Fibroblast of the conjunctiva (primary cell): ENCODE data around the gene GGT6.
A peak's percentile ranks its signal among the peaks of the same experiment; 100 is the strongest.
"Not testable (repeated sequence)": the region's sequence is repeated elsewhere in the genome, so short reads cannot be mapped to it uniquely, and the experiment has no call there.

Experiments used
- DNase-seq: peaks from one replicate; pipeline ENCODE4 v3.0.0-alpha.2; 2010; ENCODE audit warnings: low read depth

Gene GGT6, protein sequence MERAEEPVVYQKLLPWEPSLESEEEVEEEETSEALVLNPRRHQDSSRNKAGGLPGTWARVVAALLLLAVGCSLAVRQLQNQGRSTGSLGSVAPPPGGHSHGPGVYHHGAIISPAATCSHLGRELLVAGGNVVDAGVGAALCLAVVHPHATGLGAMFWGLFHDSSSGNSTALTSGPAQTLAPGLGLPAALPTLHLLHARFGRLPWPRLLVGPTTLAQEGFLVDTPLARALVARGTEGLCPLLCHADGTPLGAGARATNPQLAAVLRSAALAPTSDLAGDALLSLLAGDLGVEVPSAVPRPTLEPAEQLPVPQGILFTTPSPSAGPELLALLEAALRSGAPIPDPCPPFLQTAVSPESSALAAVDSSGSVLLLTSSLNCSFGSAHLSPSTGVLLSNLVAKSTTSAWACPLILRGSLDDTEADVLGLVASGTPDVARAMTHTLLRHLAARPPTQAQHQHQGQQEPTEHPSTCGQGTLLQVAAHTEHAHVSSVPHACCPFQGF

DNA sequence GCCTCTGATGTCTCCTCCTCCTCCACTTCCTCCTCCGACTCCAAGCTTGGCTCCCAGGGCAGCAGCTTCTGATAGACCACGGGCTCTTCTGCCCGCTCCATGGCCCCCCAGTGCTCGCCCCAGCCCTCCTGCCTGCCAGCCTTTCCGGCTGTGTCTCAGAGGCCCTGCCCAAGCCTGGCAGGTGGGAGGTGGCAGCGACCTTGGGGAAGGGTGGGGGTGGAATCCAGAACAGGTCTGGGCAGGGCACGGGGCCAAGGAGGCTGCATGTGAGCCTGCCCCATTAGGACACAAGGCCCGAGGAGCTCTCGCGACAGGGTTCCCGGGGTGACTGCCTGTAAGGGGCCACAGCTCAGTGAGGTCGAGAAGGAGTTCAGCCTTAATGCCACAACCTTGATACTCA lies at the start of gene GGT6:
GGT6 (minus strand) TSS at position 157 of the 400 bp plus-strand sequence; CDS start at position 101, 56 bp downstream.
- DNase-seq, result no peak

DNA sequence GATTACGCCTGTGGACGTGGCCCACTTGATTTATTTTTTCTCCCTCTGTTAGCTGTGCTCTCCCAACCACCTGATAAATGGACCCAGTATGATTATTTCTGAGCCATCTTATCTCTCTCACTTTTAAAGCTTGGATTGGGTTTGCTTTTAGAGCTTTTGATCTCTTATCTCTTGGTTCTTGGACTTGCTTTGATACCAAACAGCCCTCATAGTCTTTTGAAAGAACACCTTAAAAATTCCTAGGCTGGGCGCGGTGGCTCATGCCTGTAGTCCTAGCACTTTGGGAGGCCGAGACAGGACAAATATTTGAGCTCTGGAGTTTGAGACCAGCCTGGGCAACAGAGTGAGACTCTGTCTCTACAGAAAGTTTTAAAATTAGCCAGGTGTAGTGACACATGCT lies 49.8 kb upstream of the GGT6 start:
- no peak for DNase-seq

DNA sequence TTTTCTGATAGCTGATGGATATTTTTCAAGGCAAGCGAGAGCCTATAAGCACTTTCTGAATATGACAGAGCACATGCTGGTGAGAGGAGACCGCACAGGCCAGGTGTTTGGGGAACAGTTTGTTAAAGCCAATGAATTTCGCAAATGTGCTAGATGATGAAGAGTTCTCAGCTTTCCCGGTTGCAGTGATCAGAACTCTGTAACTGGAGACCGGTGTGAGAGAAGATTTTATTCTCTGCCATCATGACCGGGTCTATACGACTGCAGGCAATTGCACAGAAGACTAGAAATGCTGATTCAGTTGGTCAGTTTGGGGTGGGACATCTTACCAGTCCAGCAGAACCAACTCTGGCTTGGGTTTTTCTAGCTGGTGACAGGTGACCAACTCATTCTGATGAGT lies 49.4 kb upstream of the GGT6 start:
- no peak for DNase-seq

DNA sequence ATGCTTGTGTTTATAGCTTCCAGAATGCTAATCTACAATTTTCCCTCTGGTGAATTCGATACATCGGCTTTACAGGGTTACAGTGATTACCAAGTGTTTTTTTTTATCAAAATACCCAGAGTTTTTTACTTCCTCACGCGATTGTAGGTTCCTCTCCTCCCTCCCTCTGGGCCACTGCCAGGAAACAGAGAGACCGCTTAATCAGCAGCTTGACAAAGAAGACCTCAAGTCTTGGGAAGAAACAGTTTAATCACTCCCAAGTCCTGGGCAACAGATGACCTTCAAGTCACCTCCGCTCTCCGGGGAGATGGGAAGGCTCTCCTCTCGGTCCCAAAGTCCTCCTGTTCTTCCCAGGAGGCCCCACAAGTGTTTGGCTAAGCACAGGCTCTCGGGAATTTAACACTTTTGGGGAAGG lies 47.4 kb upstream of the GGT6 start:
- no peak for DNase-seq

DNA sequence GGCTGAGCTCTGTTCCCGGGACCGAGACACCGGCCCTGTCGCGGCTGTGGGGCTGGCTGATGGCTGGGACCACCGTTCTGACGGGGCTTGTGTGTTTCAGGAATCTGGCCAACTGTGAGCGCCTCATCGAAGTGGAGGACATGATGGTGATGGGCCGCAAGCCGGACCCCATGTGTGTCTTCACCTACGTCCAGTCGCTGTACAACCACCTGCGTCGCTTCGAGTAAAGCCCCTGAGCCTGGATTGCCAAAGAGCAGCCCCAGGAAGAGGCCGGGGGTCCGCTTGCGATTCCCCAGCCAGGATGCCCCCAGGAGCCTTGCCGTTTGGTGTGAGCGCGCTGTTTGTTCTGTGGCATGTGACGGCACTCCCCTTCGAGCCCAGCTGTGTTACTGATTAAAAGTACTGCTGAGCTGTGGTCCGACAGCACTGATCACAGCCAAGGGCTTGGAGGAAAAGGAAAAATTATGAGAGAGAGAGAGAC lies 46.9 kb upstream of the GGT6 start:
- DNase-seq, result no peak

DNA sequence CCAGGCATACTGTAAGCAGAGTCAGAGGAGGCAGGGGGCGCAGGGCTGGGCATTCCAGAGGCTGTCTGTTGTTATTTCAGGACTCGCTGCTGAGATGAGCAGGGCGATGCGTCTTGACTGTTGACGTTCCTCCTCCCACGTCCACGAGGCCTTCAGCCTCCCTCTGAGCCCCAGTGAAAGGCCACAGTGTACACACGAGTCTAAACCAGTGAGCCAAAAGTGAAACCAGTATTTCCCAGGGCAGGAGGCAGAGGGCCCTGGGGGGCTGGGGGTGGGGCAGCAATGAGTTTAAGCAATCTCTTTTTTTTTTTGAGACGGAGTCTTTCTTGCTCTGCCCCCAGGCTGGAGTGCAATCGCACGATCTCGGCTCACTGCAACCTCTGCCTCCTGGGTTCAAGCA lies 45.4 kb upstream of the GGT6 start:
- no peak for DNase-seq

DNA sequence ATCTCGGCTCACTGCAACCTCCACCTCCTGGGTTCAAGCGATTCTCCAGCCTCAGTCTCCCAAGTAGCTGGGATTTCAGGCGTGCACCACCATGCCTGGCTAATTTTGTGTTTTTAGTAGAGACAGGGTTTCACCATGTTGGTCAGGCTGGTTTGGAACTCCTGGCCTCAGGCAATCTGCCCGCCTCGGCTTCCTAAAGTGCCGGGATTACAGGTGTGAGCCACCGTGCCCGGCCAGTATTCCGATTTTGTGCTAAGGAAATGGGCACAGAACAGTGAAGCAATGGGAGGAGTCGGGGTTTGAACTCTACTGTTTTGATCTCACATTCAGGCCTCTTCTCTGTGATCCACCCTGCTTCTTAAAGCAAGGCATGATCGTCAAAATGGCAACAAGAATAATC lies 44.4 kb upstream of the GGT6 start:
- DNase-seq, result not testable (repeated sequence)

DNA sequence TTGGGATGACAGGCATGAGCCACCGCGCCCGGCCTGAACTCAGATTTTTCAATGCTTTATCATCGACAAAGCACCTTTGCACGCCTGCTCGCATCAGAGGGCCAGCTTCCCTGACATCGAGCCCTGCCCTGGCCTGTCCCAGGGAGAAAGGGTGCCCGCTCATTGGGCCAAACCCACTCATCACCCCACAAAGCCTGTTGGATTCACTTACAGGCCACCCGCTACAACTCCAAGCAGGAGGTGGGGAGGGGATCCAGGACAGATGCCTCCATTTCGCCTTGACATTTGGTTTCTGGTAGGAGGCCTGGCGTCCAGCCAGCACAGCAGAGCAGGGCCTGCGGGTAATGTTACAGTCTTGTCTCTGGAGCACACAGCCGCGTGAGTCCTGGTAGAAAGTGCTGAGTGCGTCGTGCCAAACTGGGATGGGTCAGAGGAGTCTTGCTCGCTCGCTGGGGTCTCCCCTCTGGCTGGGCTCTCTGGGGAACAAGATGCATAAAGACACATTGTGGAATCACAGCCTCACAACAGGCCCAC lies 43.8 kb upstream of the GGT6 start:
- peak; percentile 70 for DNase-seq

DNA sequence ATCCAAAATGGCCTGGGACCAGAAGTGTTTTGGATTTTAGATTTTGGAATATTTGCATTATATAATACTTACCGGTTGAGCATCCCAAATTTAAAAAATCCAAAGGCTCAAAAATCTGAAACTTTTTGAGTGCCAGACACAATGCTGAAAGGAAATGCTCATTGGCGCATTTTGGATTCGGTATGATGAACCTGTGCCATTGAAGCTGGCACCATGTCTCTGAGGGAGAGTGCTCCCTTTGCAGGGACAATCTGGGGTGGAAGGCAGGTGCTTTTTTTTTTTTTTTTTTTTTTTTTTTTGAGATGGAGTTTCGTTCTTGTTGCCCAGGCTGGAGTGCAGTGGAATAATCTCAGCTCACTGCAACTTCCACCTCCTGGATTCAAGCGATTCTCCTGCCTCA lies 41.7 kb upstream of the GGT6 start:
- no peak for DNase-seq

DNA sequence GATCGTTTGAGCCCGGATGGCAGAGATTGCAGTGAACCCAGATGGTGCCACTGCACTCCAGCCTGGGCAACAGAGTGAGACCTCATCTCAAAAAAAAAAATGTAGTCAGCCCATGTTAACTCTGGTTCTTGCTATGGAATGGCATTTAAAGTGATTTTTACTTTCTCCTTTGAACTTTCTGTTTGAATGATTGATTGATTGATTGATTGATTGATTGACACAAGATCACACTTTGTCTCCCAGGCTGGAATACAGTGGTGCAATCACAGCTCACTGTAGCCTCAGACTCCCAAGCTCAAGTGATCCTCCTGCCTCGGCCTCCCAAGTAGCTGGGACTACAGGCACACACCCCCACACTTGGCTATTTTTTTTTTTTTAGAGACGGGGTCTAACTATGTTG lies 40.9 kb upstream of the GGT6 start:
- DNase-seq, result no peak

DNA sequence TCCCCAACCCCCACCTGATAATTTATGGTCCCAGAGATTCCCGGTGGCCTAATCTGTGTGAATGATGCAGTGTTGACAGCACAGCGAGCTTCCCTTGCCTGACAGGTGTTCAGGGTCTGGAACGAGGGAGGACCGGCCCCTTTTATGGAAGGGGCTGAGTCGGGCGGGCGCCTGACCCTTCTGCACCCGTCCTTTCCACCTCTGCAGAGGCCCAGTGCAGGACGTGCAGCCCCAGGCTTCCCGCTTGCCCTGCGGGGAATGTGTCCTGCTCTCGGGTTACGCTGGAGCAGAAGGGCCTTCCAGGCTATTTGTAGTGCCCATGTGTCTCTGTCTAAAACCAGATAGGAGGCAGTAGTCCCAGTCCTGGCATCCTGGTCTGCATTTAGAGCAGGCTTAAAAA lies 40.2 kb upstream of the GGT6 start:
- no peak for DNase-seq

DNA sequence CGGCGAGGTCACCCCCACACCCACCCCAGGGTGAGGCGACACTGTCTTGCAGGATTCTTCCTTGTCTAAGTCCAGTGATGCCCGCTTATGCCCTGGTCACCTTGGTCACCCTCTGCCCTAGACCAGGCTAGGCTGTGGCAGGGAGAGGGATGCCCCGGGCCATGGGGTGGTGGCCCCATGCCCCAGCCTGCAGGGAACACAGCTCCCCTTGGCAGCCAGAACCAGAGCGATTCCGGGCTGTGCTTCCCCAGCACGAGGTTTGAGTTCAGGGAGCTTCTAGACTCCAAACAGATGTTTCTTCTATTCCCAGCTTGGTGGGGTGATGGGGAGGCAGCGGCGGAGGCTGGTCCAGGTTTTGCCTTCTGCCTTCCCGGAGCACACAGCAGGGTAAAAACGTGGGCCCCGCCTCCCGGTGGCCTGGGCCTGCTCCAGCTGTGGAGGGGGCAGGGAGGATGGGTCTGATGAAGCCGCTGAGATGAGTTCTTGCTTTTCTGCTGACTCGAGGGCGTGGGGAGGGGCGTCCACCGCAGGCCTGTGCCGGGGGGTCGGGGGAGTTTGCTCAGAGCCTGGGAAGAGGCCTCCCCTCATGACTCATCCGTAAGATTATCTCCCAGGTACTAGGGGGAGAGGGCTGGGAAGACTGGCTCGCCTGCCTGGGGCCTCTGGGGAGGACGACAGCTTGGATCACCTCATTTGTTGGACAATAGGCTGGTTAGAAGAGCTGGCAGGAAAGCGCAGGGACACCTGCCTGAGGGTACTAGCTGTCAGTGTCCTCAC lies 39.3 kb upstream of the GGT6 start:
- DNase-seq, result peak; percentile 22

DNA sequence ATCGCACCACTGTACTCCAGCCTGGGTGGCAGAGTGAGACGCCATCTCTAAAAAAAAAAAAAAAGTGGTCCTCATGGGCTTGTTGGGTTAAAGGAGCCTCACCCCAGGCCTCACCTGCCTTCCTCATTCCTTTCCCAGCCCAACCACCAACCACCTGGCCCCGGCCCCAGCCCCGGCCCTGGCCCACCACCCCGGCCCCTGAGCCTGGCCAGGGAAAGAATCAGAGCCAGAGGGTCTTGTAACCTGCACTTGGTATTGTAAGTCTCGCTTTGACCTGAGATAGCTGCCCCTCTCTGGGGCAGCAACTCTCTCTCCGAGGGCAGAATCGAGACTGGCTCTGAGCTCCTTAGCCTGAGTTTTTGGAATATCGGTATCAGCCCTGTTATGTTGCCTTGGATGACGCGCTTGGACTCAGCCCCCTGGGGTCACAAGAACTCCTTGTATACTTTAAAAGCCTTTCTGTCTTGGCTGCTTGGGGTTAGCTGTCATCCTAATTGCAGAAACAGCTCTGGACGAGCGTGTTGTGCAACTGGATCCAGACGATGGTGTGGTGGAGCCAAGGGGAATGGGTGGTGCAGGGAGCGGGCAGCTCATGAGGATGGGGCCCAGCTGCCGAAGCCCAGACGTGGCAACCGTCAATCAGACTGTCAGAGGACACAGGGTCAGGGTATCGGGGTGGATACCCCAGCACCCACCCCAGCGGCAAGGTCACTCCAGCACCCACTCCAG lies 38.6 kb upstream of the GGT6 start:
- DNase-seq, result peak; percentile 33

DNA sequence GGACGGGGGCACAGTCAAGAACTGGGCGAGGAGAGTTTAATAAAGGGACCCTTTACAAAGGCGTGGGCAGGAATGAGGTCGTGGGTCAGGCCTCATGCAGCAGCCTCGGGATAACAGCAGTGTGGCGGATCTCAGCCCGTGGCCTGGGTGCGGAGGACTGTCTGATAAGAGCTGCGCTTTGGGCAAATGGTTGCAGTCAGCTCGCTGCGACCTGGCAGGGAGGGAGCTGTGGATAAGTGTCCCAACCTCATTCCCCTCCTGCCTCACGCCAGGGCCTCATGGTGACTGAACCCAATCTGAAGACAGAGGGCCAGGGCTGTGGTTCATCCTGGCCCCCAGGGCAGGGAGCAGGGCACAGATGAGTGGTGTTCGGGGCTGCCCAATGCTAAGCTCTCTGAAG lies 37.6 kb upstream of the GGT6 start:
- DNase-seq, result no peak

DNA sequence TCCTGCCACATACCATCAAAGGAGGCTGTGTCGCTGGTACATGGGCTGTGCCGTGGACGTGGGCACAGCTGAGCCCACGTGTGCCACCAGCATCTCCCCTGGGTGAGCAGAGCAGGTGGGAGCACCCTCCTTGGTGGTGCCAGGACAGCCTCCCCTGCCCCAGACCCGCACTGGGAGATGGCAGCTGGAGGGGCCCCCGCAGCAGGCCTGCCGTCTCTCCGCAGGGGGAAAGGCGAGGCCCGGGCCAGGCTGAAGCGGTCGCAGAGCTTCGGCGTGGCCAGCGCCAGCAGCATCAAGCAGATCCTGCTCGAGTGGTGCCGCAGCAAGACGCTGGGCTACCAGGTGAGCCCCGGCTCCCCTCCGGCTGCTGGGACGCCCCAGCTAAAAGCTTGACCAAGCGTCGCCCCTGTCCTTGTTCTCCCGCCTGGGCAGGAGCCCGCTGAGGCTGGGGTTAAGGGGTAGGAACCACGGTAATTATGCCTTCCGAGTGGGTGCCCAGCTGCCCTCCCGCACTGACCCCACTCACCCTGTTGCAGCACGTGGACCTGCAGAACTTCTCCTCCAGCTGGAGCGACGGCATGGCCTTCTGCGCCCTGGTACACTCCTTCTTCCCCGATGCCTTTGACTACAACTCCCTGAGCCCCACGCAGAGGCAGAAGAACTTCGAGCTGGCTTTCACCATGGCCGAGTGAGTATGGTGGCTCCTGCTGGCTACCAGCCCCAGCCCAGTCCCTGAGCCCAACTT lies 36.4 kb upstream of the GGT6 start:
- DNase-seq, result no peak

DNA sequence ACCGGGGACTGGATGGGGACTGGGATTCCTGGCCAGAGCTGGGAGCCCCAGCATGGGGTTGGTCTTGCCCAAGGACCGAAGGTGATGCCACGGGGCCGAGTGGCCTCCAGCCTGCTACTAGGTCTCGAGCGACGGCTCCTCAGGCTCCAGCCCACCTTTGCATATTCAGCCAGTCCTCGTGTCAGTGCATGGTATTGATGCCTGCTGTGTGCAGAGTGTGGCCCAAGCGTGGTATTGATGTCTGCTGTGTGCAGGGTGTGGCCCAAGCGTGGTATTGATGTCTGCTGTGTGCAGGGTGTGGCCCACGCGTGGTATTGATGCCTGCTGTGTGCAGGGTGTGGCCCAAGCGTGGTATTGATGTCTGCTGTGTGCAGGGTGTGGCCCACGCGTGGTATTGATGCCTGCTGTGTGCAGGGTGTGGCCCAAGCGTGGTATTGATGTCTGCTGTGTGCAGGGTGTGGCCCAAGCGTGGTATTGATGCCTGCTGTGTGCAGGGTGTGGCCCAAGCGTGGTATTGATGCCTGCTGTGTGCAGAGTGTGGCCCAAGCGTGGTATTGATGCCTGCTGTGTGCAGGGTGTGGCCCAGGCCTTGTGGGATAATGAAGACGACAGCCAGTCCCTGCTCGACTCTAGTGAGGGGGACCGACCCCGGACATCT lies 35.4 kb upstream of the GGT6 start:
- DNase-seq, result not testable (repeated sequence)

DNA sequence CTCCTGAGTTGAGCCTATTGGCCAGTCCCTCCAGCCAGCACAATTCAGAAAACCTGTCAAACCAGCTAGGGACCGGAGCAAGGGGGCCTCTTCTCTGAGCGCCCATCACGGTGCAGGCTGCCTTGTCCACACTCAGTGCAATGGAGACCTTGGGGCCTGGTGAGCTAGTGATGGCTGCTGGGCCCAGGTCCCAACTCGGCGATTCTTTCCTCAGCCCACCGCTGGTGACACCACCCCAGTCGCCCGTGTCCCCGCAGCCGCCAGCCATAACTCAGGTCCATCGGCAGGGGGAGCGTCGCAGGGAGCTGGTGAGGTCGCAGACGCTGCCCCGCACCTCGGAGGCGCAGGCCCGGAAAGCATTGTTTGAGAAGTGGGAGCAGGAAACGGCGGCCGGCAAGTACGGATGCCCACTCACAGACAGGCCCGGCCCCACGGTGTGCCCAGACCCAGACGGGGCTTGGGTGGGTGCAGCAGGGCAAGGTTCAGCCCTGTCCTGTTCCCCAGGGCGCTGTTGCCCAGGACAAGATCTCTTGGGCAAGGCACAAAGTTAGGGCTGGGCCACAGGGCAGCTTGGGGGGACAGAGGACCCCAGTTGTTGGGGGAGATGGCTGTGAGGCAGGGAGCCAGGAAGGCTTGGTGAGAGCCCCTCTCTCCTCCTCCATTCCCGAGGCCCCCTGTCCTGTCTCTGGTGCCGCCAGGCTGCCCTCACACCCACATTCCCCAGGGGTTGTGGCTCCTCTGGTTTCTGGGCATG lies 34.7 kb upstream of the GGT6 start:
- DNase-seq, result no peak

DNA sequence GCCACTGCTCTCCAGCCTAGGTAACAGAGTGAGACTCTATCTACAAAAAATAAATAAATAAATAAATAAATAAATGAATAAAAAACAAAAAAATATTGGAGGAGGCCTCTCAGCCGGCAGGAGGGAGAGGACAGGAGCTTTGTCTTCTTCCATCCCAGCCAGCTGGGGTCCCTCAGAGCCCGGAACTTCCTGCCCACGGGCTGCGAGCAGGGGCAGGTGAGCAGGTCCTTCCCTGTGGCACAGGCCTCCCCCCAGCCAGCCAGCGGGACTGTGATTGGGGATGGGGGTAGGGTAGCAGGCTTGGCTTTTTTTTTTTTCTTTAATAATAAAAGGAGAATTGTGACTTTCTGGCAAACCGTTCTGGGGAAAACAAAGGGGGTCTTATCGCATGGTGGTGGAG lies 34.0 kb upstream of the GGT6 start:
- DNase-seq, result no peak

DNA sequence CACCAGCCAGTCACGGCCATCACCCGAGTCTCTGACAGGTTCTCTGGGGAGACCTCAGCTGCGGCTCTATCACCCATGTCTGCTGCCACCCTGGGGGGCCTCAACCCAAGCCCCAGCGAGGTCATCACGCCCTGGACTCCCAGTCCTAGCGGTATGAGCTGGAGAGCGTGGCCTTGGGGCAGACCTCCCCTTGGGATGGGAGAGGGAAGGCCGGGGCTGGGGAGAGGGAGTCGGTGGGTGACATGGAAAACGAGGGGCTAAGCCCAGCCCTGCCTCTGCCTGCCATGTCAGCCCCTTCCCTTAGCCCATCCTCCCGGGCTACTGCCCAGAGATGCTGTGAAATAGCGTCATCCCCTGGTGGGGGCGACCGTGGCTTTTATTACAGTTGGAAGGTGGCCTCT lies 32.6 kb upstream of the GGT6 start:
- no peak for DNase-seq
